GM12878 (cell line): Measurements from ENCODE around the gene BMI1. TPM values are rescaled to one million over a fixed set of nuclear protein-coding genes. Genes with fewer than 3 reads are reported as not detected.
A peak's percentile ranks its signal among the peaks of the same experiment; 100 is the strongest.

Experiments
- GABPA ChIP-seq: IDR thresholded peaks from 2 replicates; pipeline ENCODE4 v1.6.1; 2014; ENCODE audit warnings: antibody characterized with exemption, low read depth, mild to moderate bottlenecking, inconsistent platforms
- IKZF2 ChIP-seq, 2 experiments: fragments of 450-650 bp; IDR thresholded peaks; 2 replicates each; pipeline ENCODE4 v1.6.1; 2017; ENCODE audit warnings: mild to moderate bottlenecking in 2 of 2, moderate library complexity in 2 of 2
- NFIC ChIP-seq: IDR thresholded peaks from 2 replicates; pipeline ENCODE4 v1.6.1; 2012; ENCODE audit warnings: low read depth, mild to moderate bottlenecking, inconsistent platforms, low read length, moderate library complexity
- PAX8 ChIP-seq: fragments of 450-650 bp; IDR thresholded peaks from 2 replicates; pipeline ENCODE4 v1.6.1; 2017; ENCODE audit warnings: mild to moderate bottlenecking, moderate library complexity
- PML ChIP-seq: IDR thresholded peaks from 2 replicates; pipeline ENCODE4 v1.6.1; 2012; ENCODE audit warnings: low read length, inconsistent platforms
- RAD51 ChIP-seq: fragments of 450-650 bp; IDR thresholded peaks from 2 replicates; pipeline ENCODE4 v1.6.1; 2016; ENCODE audit warnings: moderate library complexity, mild to moderate bottlenecking, inconsistent platforms
- SMC3 ChIP-seq: IDR thresholded peaks from 2 replicates; pipeline ENCODE4 v1.6.1; 2011; ENCODE audit warnings: low read length, improper control_type of control experiment, borderline replicate concordance
- STAT3 ChIP-seq: IDR thresholded peaks from 2 replicates; pipeline ENCODE4 v1.6.1; 2011; ENCODE audit warnings: low read depth, low read length, improper control_type of control experiment
- TBL1XR1 ChIP-seq: IDR thresholded peaks from 2 replicates; pipeline ENCODE4 v1.6.1; 2012; ENCODE audit warnings: low read depth, low read length, improper control_type of control experiment
- TCF12 ChIP-seq: IDR thresholded peaks from 2 replicates; pipeline ENCODE4 v1.6.1; 2011; ENCODE audit warnings: low read depth, mild to moderate bottlenecking, low read length
- YBX1 ChIP-seq: fragments of 450-650 bp; IDR thresholded peaks from 2 replicates; pipeline ENCODE4 v1.6.1; 2016; ENCODE audit warnings: antibody characterized with exemption
- polyA plus RNA-seq, 11 experiments: library from polyadenylated mRNA; depleted of rRNA in 4 of 11; unstranded in 6 of 11; stranded (reverse) in 5 of 11; fragments of >200 nt; fragmentation: Nextera tagmentation in 4 of 11; fragmentation: Illumina TruSeq in 1 of 11; extraction: Ambion mirVana in 4 of 11; extraction: Trizol in 1 of 11; gene quantifications; 1 replicate in 1 of 11; 2 replicates in 10 of 11; pipeline versions ENCODE4 v1.2.1 to v1.2.3, GENCODE V29; 2011 to 2016; ENCODE audit warnings: inconsistent platforms in 2 of 11, missing spikeins in 2 of 11, low read depth in 1 of 11
- total RNA-seq, 4 experiments: library from RNA; depleted of rRNA in 3 of 4; stranded (reverse); fragments of >200 nt in 3 of 4; fragmentation: Illumina TruSeq in 1 of 4; extraction: Trizol in 1 of 4; gene quantifications; 2 replicates each; pipeline versions ENCODE4 v1.2.1 to v1.2.3, GENCODE V29; 2013 to 2021
- TF ChIP-seq, protein P1 (sequence below): IDR thresholded peaks from 2 replicates; pipeline ENCODE4 v1.6.1; 2012; ENCODE audit warnings: low read depth, low read length, improper control_type of control experiment
- TF ChIP-seq, protein P2 (sequence below): fragments of 450-650 bp; conservative IDR thresholded peaks from 2 replicates; pipeline ENCODE4 v1.6.1; 2017; ENCODE audit warnings: mild to moderate bottlenecking, moderate library complexity

BMI1 gene
- total and polyA plus RNA-seq, 10 of the 15 experiments (the other 5 are each of a cell fraction or from before 2014, with no cell fraction given), result 8.0 to 49.7 (median 25.8) TPM

DNA sequence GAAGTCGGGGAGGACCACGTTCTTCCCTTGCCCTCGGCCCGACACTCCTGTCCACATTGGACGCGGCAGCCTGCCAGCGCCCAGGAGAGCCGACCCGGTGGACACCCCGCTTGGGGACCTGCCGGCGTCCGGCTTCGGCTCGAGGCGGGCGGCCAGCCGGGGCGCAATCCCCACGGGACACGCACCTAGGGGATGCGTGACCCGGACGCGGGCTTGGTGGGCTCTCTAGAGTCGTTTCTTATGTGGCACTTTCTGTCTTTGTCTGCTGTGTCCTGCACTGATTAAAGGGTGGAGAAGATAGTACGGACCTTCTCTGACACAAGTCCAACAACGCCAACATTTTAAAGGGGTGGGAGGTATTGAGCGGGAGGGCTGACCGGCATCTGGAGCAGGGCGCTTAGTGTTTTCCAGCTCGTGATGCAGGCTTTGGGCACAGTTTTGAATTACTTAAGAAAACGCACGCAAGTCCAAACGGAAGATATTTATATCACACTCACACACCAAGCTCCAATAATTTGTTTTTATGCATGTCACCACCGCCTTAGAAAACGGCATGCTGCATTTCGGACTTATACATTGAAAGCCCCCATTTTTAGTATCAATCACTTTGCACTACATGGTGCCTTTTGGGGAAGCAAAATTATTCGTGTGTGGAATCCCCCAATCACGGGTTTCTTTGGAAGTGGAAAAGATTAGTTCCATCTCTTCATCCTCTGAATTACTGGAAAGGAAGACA lies 20.5 kb downstream of the BMI1 start (continued):
- TF ChIP-seq STAT3, result no peak
- no peak for TF ChIP-seq PAX8
- no peak for TF ChIP-seq RAD51
- TF ChIP-seq, protein P1, sequence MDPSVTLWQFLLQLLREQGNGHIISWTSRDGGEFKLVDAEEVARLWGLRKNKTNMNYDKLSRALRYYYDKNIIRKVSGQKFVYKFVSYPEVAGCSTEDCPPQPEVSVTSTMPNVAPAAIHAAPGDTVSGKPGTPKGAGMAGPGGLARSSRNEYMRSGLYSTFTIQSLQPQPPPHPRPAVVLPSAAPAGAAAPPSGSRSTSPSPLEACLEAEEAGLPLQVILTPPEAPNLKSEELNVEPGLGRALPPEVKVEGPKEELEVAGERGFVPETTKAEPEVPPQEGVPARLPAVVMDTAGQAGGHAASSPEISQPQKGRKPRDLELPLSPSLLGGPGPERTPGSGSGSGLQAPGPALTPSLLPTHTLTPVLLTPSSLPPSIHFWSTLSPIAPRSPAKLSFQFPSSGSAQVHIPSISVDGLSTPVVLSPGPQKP, result no peak
- TF ChIP-seq, protein P2, sequence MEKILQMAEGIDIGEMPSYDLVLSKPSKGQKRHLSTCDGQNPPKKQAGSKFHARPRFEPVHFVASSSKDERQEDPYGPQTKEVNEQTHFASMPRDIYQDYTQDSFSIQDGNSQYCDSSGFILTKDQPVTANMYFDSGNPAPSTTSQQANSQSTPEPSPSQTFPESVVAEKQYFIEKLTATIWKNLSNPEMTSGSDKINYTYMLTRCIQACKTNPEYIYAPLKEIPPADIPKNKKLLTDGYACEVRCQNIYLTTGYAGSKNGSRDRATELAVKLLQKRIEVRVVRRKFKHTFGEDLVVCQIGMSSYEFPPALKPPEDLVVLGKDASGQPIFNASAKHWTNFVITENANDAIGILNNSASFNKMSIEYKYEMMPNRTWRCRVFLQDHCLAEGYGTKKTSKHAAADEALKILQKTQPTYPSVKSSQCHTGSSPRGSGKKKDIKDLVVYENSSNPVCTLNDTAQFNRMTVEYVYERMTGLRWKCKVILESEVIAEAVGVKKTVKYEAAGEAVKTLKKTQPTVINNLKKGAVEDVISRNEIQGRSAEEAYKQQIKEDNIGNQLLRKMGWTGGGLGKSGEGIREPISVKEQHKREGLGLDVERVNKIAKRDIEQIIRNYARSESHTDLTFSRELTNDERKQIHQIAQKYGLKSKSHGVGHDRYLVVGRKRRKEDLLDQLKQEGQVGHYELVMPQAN, result no peak
- no peak for TF ChIP-seq NFIC
- no peak for TF ChIP-seq TBL1XR1
- no peak for TF ChIP-seq YBX1
- peak; percentile 33 to 36; a peak in 1 of 4 replicates for TF ChIP-seq IKZF2 (IDR thresholded peaks at IDR 0.05)
- no peak for TF ChIP-seq PML
- no peak for TF ChIP-seq GABPA
- TF ChIP-seq TCF12, result no peak
- TF ChIP-seq SMC3, result no peak
